ENCODE measurements around the gene IKZF2. TPM values are rescaled to one million over a fixed set of nuclear protein-coding genes. Genes with fewer than 3 reads are reported as not detected.

IKZF2 gene
- total and polyA plus RNA-seq, 2 donors (not counting 3 experiments of a cell fraction or from before 2014, with no cell fraction given), result 0.08 to 0.46 TPM

- no peaks in the 10 kb centered on the region for H4K20me1 ChIP-seq (replicated peaks; ENCODE audit: control insufficient read depth, extremely low read depth, insufficient read depth, low read length)
- FAIRE-seq (no peak), DNase-seq (ENCODE audit: low read depth, low spot score) (no peak)
- no peak overlapping the region for H2AFZ ChIP-seq (ENCODE audit: low read depth, low read length)
- no peaks in the 10 kb centered on the region for H3K9me1 ChIP-seq (replicated peaks; ENCODE audit: control insufficient read depth, extremely low read depth, insufficient read depth, low read length)
- TF ChIP-seq FOS (IDR thresholded peaks at IDR 0.05; ENCODE audit: borderline replicate concordance, insufficient read depth, low read length), result no peak
- TF ChIP-seq EZH2 (IDR thresholded peaks at IDR 0.05; ENCODE audit: borderline replicate concordance, low read depth, low read length, severe bottlenecking), result no peak
- TF ChIP-seq JUN (IDR thresholded peaks at IDR 0.05; ENCODE audit: borderline replicate concordance, insufficient read depth, insufficient read length, low read depth), result peak; percentile 7
- TF ChIP-seq CTCF (IDR thresholded peaks at IDR 0.05; ENCODE audit: extremely low read depth in 1 of 2, insufficient read depth in 1 of 2, low read depth in 1 of 2, low read length in 2 of 2), result no peak
- no peak for TF ChIP-seq MYC (IDR thresholded peaks at IDR 0.05; ENCODE audit: low read depth, low read length)
- no peaks in the 10 kb centered on the region for H3K9me3 ChIP-seq (replicated peaks; ENCODE audit: control insufficient read depth, insufficient read depth, low read length)
- dilution Hi-C loops (cut with MboI; ENCODE audit: extremely low pct_ligation_motif_present, low sequenced_read_pairs), result no loop called here
- H3K4me3 ChIP-seq (replicated peaks in 1 of 3; ENCODE audit: insufficient read depth in 1 of 3, low read depth in 1 of 3, low read length in 3 of 3), result no peak overlapping the region
- H3K27me3 ChIP-seq (ENCODE audit: control insufficient read depth in 2 of 2, insufficient read depth in 2 of 2, low read length in 2 of 2), result no peaks in the 10 kb centered on the region
- no peaks in the 10 kb centered on the region for H3K36me3 ChIP-seq (ENCODE audit: control insufficient read depth in 2 of 2, extremely low read depth in 1 of 2, insufficient read depth in 2 of 2, low read length in 2 of 2)
- no peaks in the 10 kb centered on the region for H3K79me2 ChIP-seq (ENCODE audit: control insufficient read depth, insufficient read depth, low read length)
- H3K27ac ChIP-seq (ENCODE audit: insufficient read depth, low read depth, low read length), result no peak overlapping the region
- CTCF ChIA-PET, result interaction anchor here (0.7 kb wide), 1 partner anchor 233 kb away, joined by 3 read pairs; no protein-coding TSS in a partner anchor
- H3K9ac ChIP-seq (replicated peaks; ENCODE audit: extremely low read depth, insufficient read depth, low read length), result no peak overlapping the region
- no peak overlapping the region for H3K4me2 ChIP-seq (ENCODE audit: insufficient read depth, low read length)
- POLR2A ChIA-PET, result interaction anchor here (0.6 kb wide), 1 partner anchor 182 kb away, joined by 4 read pairs; no protein-coding TSS in a partner anchor
- intact Hi-C loops (cut with micrococcal nuclease), result no loop called here
- no peaks in the 10 kb centered on the region for H3K4me1 ChIP-seq (ENCODE audit: control insufficient read depth, extremely low read depth, insufficient read depth, low read length)
- BruUV-seq (replicated peaks), result no TSS peak
Measured at GRCh38 chr2:213010106-213010779, 141.2 kb downstream of the IKZF2 start.

Data from endothelial cell of umbilical vein (primary cell).